ENCODE results near the gene SRR. TPM values are rescaled to one million over a fixed set of nuclear protein-coding genes. Genes with fewer than 3 reads are reported as not detected.
"Not testable (repeated sequence)": the region's sequence is repeated elsewhere in the genome, so short reads cannot be mapped to it uniquely, and the experiment has no call there.

The SRR gene
- total RNA-seq, 1 donor from 2014 or later = 11.0 TPM

- DNase-seq (ENCODE audit: missing footprints) (no peak), ATAC-seq (peak; percentile 65)
- intact Hi-C loops (cut with DNase I) = no loop called here
Measured at GRCh38 chr17:2282297-2282873, 21.4 kb upstream of the SRR start.

DNA sequence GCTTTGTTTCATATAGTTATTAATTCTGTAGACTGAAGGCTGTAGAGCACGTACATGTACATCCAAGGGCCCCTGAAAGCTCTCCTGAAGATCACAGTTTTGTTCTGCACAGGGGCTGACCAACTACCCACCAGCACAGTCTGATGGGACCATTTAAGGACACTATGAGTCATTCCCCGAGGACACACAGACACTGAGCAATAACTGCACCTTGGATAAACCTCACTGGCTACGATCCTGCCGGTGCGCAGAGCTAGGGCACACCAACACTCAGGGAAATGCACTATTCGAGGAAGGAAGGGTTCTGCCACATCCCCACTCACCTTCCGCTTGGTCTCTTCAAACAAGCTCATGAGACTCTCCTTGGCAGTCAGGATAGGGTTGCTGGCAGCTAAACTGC lies 20.4 kb upstream of the SRR start:
- intact Hi-C loops (cut with DNase I) = loop anchor here (1.0 kb wide), 1 partner anchor 229 kb away; no protein-coding TSS in a partner anchor
- ATAC-seq (no peak), DNase-seq (ENCODE audit: missing footprints) (no peak)

- ATAC-seq = no peak
- DNase-seq (ENCODE audit: missing footprints) = no peak
- intact Hi-C loops (cut with DNase I) = no loop called here
Measured at GRCh38 chr17:2289878-2290478, 13.8 kb upstream of the SRR start.

DNA sequence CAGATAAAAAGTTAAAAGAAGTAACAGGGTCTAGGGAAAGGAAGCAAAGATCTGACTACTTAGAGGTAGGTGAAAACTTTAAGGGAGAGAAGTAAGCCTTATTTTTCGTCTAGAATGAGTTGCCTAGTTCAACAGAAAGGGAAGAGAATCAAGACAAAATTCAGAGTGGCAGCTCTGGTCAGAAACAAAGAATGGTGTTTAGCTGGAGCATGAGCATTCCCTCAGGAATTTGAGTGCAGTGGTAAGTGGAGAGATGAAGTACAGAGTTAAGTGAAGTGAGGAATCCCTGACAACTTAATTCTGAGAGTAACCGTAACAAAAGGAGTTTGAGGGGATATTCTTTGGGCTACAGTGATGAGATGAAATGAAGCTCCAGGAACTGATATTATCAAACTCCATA lies 11.7 kb upstream of the SRR start:
- intact Hi-C loops (cut with DNase I) = no loop called here
- DNase-seq (ENCODE audit: missing footprints) (no peak), ATAC-seq (no peak)

DNA sequence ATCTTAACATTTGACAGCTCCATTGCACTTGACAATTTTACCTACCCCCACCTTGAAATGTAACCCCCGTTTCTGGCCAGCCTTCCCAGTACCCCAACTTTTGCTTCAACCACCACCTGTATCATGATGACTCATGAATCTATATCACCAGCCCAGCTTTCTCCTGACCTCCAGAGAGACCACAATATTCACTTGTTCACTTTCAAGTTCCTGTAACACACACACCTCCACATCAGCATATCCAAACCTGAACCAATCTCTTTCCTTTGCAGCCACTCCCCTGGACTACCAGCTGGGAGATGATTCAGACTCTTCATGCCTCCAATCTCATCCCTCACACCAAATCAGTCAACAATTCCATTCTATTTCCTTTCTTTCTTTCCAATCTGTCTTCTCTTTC lies 8.2 kb upstream of the SRR start:
- ATAC-seq (no peak), DNase-seq (ENCODE audit: missing footprints) (no peak)
- intact Hi-C loops (cut with DNase I) = no loop called here

DNA sequence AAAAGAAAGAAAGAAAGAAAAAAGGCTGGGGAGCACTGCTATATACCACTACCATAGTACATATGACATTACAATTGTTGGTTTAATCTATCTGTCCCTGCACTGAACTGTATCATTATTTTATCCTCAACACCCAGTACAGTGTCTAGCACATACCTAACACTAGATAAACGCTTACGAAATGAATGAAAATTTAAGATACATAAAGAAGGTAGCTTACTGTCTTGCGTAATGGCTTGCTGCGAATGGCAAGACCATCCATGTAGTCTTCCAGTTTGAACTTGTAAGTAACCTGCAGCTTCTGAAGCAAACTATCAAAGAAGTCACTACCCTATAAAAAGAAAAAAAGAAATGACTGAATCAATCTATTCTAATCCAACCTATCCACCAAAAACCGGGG lies 6.7 kb upstream of the SRR start:
- DNase-seq (ENCODE audit: missing footprints) (no peak), ATAC-seq (no peak)
- intact Hi-C loops (cut with DNase I) = no loop called here

DNA sequence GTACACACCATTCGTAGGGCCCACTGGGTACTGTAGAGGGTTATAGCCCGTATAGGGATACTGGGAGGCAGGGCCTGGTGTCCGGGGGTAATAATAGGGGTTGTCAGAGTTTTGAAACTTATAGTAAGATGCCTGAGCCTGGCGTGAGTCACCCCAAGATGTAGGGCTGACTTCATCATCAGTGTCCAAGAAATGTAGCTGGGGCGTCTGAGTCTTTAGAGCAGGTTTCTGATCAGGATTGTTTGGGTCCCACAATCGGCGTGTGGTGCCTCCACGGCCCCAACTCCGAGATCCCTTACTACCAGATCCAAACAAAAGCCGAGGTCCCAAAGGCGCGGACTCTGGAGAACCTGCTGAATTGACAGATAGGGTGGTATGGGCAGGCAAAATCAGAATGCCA lies 4.6 kb upstream of the SRR start:
- intact Hi-C loops (cut with DNase I) = no loop called here
- DNase-seq (ENCODE audit: missing footprints) = no peak
- ATAC-seq = no peak

DNA sequence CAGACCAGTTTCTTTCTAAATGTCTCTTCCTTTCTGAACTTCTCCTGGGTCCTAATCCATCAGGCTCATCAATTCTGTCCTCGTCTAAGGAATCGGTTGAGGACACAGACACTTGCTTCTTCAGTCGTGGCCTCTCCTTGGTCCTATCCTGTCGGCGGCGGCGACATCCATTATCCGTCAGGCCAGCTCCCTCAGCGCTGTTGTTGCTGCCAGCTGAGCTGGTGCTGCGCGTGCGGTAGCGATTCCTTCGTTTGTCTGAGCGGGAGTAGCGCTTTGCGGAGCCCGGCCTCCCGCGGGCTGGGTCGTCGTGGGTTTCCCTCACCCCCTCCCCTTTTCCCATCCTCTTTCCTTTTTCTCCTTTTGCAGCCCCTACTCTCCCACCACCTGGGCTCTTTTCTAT lies 4.0 kb upstream of the SRR start:
- intact Hi-C loops (cut with DNase I) = no loop called here
- no peak for DNase-seq (ENCODE audit: missing footprints)
- ATAC-seq = no peak

- no peak for ATAC-seq
Measured at GRCh38 chr17:2302778-2303203, 959 bp upstream of the SRR start.

GRCh38 chr17:2304931-2305330 lies 1.2 kb downstream of the SRR start:
- ATAC-seq (no peak), DNase-seq (ENCODE audit: missing footprints) (no peak)
- intact Hi-C loops (cut with DNase I) = no loop called here

More at GRCh38 chr17:2302778-2303203, 959 bp upstream of the SRR start:
- no peak for DNase-seq (ENCODE audit: missing footprints)
- intact Hi-C loops (cut with DNase I) = no loop called here

DNA sequence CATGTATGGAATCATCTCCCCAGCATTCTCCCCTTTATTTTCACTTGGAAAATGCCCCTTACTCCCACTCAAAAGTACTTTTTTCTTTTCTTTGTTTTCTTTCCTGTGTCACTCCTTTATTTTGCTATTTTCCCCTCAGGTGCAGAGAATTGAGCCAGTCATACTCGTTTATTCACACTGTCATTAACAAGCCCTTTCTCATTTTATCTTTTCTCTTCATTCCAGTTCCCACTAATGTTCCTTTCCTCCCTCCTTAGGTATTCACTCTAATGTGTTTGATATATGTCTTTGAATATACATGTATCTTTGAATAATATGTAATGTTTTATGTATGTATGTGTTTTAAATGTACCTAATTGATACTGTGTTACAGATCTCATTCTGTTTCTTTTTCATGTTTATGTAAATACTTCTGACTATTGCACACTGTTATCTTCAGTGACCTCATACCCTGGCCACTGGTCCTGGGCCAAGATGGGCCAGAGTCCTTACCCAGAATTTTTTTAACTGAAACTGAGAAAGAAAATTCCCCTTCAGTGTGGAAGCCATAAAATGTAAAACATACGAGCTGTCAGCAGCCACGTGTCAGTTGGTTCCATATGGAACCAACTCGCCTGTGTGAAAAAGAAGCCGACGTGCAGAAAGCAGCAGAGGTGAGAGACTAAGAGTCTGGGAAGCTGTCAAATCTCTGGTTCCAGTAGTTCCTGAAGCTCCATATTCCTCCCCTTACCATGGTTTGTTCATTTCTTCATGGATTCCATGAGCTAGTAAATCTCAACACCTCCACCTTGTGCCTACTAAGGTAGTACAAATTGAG lies 5.8 kb downstream of the SRR start:
- DNase-seq (ENCODE audit: missing footprints) = no peak
- intact Hi-C loops (cut with DNase I) = no loop called here
- ATAC-seq = no peak

DNA sequence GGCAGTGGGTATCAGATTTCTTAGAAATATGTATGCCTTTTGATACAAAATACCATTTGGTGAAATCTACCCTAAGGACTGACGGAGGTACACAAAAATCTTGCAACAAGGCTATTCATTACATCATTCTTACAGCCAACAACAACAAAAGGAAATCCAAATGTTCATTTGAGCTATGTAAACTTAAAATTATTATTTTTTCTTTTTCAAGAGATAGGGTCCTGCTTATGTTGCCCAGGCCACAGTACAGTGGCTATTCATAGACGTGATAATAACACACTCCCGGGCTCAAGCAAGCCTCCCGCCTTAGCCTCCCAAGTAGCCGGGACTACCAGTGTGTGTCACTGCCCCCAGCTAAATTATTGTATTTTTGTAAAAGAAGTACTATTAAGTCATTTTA lies 9.0 kb downstream of the SRR start:
- no peak for ATAC-seq
- DNase-seq (ENCODE audit: missing footprints) = no peak
- intact Hi-C loops (cut with DNase I) = no loop called here

GRCh38 chr17:2316916-2317205 lies 13.1 kb downstream of the SRR start:
- ATAC-seq; intact Hi-C loops (cut with DNase I): not testable (repeated sequence)

DNA sequence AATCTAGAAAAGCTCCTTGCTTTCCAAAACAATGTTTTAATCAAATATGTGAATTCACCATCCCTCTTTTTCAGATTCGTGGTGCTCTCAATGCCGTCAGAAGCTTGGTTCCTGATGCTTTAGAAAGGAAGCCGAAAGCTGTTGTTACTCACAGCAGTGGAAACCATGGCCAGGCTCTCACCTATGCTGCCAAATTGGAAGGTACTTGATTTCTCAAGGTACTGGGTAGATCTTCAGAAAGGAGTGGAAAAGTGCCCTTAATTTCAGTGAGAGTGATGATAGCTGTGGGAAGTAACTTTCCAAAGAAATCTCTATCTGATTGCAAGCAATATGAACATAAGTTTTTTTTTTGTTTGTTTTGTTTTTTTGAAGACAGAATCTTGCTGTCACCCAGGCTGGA lies 14.0 kb downstream of the SRR start:
- intact Hi-C loops (cut with DNase I) = no loop called here
- ATAC-seq (no peak), DNase-seq (ENCODE audit: missing footprints) (no peak)

More at GRCh38 chr17:2316916-2317205, 13.1 kb downstream of the SRR start:
- not testable (repeated sequence) for DNase-seq (ENCODE audit: missing footprints)

GRCh38 chr17:2319051-2319450 lies 15.3 kb downstream of the SRR start:
- intact Hi-C loops (cut with DNase I) = no loop called here
- no peak for ATAC-seq
- no peak for DNase-seq (ENCODE audit: missing footprints)

- no peak for DNase-seq (ENCODE audit: missing footprints)
- intact Hi-C loops (cut with DNase I) = no loop called here
- ATAC-seq = no peak
Measured at GRCh38 chr17:2321399-2321798, 17.6 kb downstream of the SRR start.

DNA sequence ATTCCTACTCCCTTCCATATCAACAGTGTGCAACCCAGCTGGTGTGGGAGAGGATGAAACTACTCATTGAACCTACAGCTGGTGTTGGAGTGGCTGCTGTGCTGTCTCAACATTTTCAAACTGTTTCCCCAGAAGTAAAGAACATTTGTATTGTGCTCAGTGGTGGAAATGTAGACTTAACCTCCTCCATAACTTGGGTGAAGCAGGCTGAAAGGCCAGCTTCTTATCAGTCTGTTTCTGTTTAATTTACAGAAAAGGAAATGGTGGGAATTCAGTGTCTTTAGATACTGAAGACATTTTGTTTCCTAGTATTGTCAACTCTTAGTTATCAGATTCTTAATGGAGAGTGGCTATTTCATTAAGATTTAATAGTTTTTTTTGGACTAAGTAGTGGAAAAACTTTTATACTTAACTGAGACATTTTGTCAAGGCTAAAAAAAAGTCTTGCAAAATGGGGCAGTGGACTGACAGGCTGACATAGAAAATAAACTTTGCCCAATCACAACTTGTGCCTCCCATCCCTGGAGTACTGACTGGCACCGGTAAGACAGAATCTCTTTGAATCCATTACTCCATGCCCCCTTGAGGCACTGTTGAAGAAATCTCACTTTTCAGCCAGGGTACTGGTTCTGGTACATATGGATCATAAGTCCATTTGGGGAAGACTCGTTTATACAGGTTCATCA lies 20.0 kb downstream of the SRR start:
- ATAC-seq = no peak
- DNase-seq (ENCODE audit: missing footprints) = no peak
- intact Hi-C loops (cut with DNase I) = no loop called here

GRCh38 chr17:2331303-2331702 lies 27.6 kb downstream of the SRR start:
- ATAC-seq (no peak), DNase-seq (ENCODE audit: missing footprints) (no peak)
- intact Hi-C loops (cut with DNase I) = no loop called here

GRCh38 chr17:2335726-2336214 lies 32.0 kb downstream of the SRR start:
- intact Hi-C loops (cut with DNase I) = loop anchor here (5.0 kb wide), 1 partner anchor 67 kb away; the partner anchor contains the start of gene MNT

More at GRCh38 chr17:2335726-2336214, 32.0 kb downstream of the SRR start:
- DNase-seq (ENCODE audit: missing footprints) = no peak
- no peak for ATAC-seq
